GM23248 (cell line): ENCODE results near the gene YKT6.

ENCODE experiments used
- EZH2 ChIP-seq: fragments of 200-600 bp; sonication (generic); IDR thresholded peaks from 2 replicates; pipeline ENCODE4 v1.6.1; 2018; ENCODE audit warnings: antibody characterized with exemption, mild to moderate bottlenecking; ENCODE audit not compliant: insufficient read depth, poor library complexity, severe bottlenecking
- EZH2phosphoT487 ChIP-seq: fragments of 200-600 bp; sonication (generic); IDR thresholded peaks from 2 replicates; pipeline ENCODE4 v1.6.1; 2018; ENCODE audit warnings: antibody characterized with exemption, moderate library complexity, mild to moderate bottlenecking, low read depth; ENCODE audit not compliant: insufficient read depth

DNA sequence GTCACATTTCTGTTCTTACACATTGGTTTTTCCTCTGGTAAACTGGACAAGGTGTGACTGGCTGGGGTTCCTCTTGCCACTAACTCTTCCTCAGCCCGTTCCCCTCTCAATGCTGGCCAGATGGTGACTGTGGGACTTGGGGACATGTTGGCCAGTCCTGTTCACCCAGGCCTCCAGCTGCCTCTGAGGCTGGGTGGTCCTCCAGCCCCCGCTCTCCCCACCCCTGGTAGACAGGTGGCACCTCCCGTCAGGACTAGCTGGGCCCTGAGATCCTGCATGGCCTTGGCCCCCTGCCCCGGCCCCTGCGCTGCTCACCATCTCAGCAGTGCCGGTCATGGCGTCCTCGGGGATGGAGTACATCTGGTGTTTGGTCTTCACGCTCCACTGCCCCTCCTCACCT lies 48.8 kb upstream of the YKT6 start:
- TF ChIP-seq EZH2 (no peak), EZH2phosphoT487 (no peak)
